HEK293 (cell line): ENCODE results near the gene HSPA8.

Experiments used
- CTCF ChIA-PET: fragments of 350-600 bp; formaldehyde crosslinking; extraction: SDS; loops from one replicate; lab custom pipeline; 2021; ENCODE audit warnings: antibody characterized with exemption; lab: Yijun Ruan, JAX
- POLR2A ChIA-PET: fragments of 300-600 bp; formaldehyde crosslinking; extraction: SDS; loops from one replicate; lab custom pipeline; 2020; ENCODE audit warnings: antibody characterized with exemption, inconsistent platforms; lab: Yijun Ruan, JAX
- H3K27ac ChIP-seq: fragments of 200-500 bp; sonication (Bioruptor generic); 2 replicates; pipeline ENCODE4 v1.5.1; 2014; ENCODE audit warnings: low read depth, low read length, control low read depth, inconsistent platforms; ENCODE audit errors: extremely low read depth
- H3K36me3 ChIP-seq, 2 experiments: fragments of 200-500 bp in 1 of 2; sonication (Bioruptor generic) in 1 of 2; 1 replicate in 1 of 2; 2 replicates in 1 of 2; pipeline ENCODE4 v1.5.1; 2014 to 2017; ENCODE audit warnings: inconsistent platforms in 2 of 2, low read length in 2 of 2; ENCODE audit not compliant: control insufficient read depth in 2 of 2, insufficient read depth in 1 of 2
- H3K4me1 ChIP-seq: fragments of 200-500 bp; sonication (Bioruptor generic); 2 replicates; pipeline ENCODE4 v1.5.1; 2014; ENCODE audit warnings: mild to moderate bottlenecking, low read length, inconsistent platforms; ENCODE audit not compliant: control insufficient read depth, insufficient read depth
- H3K4me3 ChIP-seq: 2 replicates; pipeline ENCODE4 v1.5.1; 2011; ENCODE audit warnings: low read depth, mild to moderate bottlenecking, control low read depth, low read length, moderate library complexity
- H3K9me3 ChIP-seq: fragments of 200-500 bp; sonication (Bioruptor generic); 2 replicates; pipeline ENCODE4 v1.5.1; 2014; ENCODE audit warnings: low read depth, low read length, inconsistent platforms; ENCODE audit not compliant: control insufficient read depth, insufficient read depth
- BCL11B ChIP-seq: fragments of 450-650 bp; formaldehyde crosslinking; IDR thresholded peaks from 2 replicates; pipeline ENCODE4 v1.5.1; 2016; ENCODE audit warnings: low read depth, missing biosample characterization, missing genetic modification characterization
- GLIS2 ChIP-seq: fragments of 450-650 bp; formaldehyde crosslinking; IDR thresholded peaks from 2 replicates; pipeline ENCODE4 v1.5.1; 2016; ENCODE audit warnings: missing biosample characterization, missing genetic modification characterization
- HOXA7 ChIP-seq: sonication (generic); formaldehyde crosslinking; IDR thresholded peaks from 2 replicates; pipeline ENCODE4 v1.8.1; 2022; ENCODE audit warnings: missing genetic modification reagents, borderline replicate concordance
- HOXD13 ChIP-seq: sonication (generic); formaldehyde crosslinking; IDR thresholded peaks from 2 replicates; pipeline ENCODE4 v1.8.0; 2022; ENCODE audit warnings: missing genetic modification reagents, borderline replicate concordance
- KLF10 ChIP-seq: fragments of 450-650 bp; IDR thresholded peaks from 2 replicates; pipeline ENCODE4 v1.5.1; 2018; ENCODE audit warnings: missing biosample characterization, mild to moderate bottlenecking, missing genetic modification characterization
- KLF16 ChIP-seq: fragments of 450-650 bp; formaldehyde crosslinking; IDR thresholded peaks from 2 replicates; pipeline ENCODE4 v1.5.1; 2017; ENCODE audit warnings: missing biosample characterization, missing genetic modification characterization
- ZFP41 ChIP-seq: fragments of 450-650 bp; formaldehyde crosslinking; IDR thresholded peaks from 2 replicates; pipeline ENCODE4 v1.5.1; 2016; ENCODE audit warnings: missing biosample characterization, missing genetic modification characterization, borderline replicate concordance
- ZIC2 ChIP-seq: fragments of 450-650 bp; formaldehyde crosslinking; IDR thresholded peaks from 2 replicates; pipeline ENCODE4 v1.5.1; 2016; ENCODE audit warnings: missing biosample characterization, missing genetic modification characterization
- ZNF10 ChIP-seq: fragments of 450-650 bp; formaldehyde crosslinking; IDR thresholded peaks from 2 replicates; pipeline ENCODE4 v1.5.1; 2017; ENCODE audit warnings: missing biosample characterization, missing genetic modification characterization
- ZNF157 ChIP-seq: fragments of 450-650 bp; formaldehyde crosslinking; IDR thresholded peaks from 2 replicates; pipeline ENCODE4 v1.5.1; 2016; ENCODE audit warnings: missing biosample characterization, missing genetic modification characterization
- ZNF214 ChIP-seq: fragments of 450-650 bp; formaldehyde crosslinking; IDR thresholded peaks from 2 replicates; pipeline ENCODE4 v1.5.1; 2017; ENCODE audit warnings: missing biosample characterization, mild to moderate bottlenecking, missing genetic modification characterization, borderline replicate concordance
- ZNF48 ChIP-seq: fragments of 450-650 bp; formaldehyde crosslinking; IDR thresholded peaks from 2 replicates; pipeline ENCODE4 v1.5.1; 2016; ENCODE audit warnings: missing biosample characterization, missing genetic modification characterization
- ZNF521 ChIP-seq: fragments of 450-650 bp; formaldehyde crosslinking; IDR thresholded peaks from 2 replicates; pipeline ENCODE4 v1.5.1; 2017; ENCODE audit warnings: missing biosample characterization, mild to moderate bottlenecking, missing genetic modification characterization
- ZNF529 ChIP-seq: fragments of 450-650 bp; formaldehyde crosslinking; IDR thresholded peaks from 2 replicates; pipeline ENCODE4 v1.5.1; 2017; ENCODE audit warnings: missing genetic modification characterization, missing biosample characterization; ENCODE audit not compliant: insufficient replicate concordance
- ZNF558 ChIP-seq: fragments of 450-650 bp; formaldehyde crosslinking; IDR thresholded peaks from 2 replicates; pipeline ENCODE4 v1.5.1; 2016; ENCODE audit warnings: missing biosample characterization, missing genetic modification characterization
- ZNF585B ChIP-seq: fragments of 450-650 bp; formaldehyde crosslinking; IDR thresholded peaks from 2 replicates; pipeline ENCODE4 v1.5.1; 2016; ENCODE audit warnings: missing biosample characterization, missing genetic modification characterization
- ZNF610 ChIP-seq: fragments of 450-650 bp; formaldehyde crosslinking; IDR thresholded peaks from 2 replicates; pipeline ENCODE4 v1.5.1; 2016; ENCODE audit warnings: missing biosample characterization, missing genetic modification characterization, borderline replicate concordance
- ZNF830 ChIP-seq: fragments of 450-650 bp; IDR thresholded peaks from 2 replicates; pipeline ENCODE4 v1.5.0; 2018; ENCODE audit warnings: missing biosample characterization, missing genetic modification characterization, low read depth, mild to moderate bottlenecking, moderate library complexity
- TF ChIP-seq, protein P1 (sequence below): fragments of 450-650 bp; formaldehyde crosslinking; IDR thresholded peaks from 2 replicates; pipeline ENCODE4 v1.5.1; 2016; ENCODE audit warnings: missing biosample characterization, missing genetic modification characterization
- TF ChIP-seq, protein P2 (sequence below): fragments of 450-650 bp; formaldehyde crosslinking; IDR thresholded peaks from 2 replicates; pipeline ENCODE4 v1.5.1; 2016; ENCODE audit warnings: missing biosample characterization, missing genetic modification characterization

The HSPA8 gene

GRCh38 chr11:123086305-123086704 is 24.4 kb upstream of the HSPA8 start:
- Histone ChIP-seq H3K36me3 (no peaks in the 10 kb centered on the region), H3K4me1 (no peaks in the 10 kb centered on the region), H3K9me3 (no peaks in the 10 kb centered on the region), H3K27ac (no peak overlapping the region), H3K4me3 (no peak overlapping the region)
- ChIA-PET CTCF (interaction anchor here (1.4 kb wide), 1 partner anchor 17 kb away, joined by 7 read pairs; no protein-coding TSS in a partner anchor), POLR2A (interaction anchor here (1.0 kb wide), 1 partner anchor 24 kb away, joined by 3 read pairs; the partner anchor contains the start of gene HSPA8)
- TF ChIP-seq KLF16 (no peak), ZNF585B (tag by site-specific recombination) (0 out of 2 replicates have a peak, but pooled peaks have one; percentile 12)

DNA sequence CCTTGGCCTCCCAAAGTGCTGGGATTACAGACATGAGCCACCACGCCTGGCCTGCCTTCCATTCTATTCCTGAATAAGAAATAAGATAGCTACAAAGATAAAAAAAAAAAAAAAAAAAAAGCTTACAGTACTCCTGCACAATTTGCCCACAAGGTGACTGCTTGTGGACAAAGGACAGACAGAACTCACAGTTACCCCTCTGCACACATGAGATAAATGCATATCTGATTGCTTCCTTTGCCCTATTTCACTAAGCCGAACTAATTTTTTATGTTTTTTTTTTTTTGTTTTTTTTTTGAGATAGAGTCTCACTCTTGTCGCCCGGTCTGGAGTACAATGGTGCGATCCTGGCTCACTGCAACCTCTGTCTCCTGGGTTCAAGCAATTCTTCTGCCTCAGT is 23.6 kb upstream of the HSPA8 start:
- Histone ChIP-seq H3K27ac (no peak overlapping the region), H3K4me3 (no peak overlapping the region)
- CTCF ChIA-PET: interaction anchor here (1.4 kb wide), 1 partner anchor 18 kb away, joined by 7 read pairs; no protein-coding TSS in a partner anchor
- TF ChIP-seq ZNF521 (tag by site-specific recombination) (no peak), ZNF830 (tag by site-specific recombination) (no peak), HOXA7 (CRISPR knock-in tag) (no peak), ZIC2 (tag by site-specific recombination) (no peak), ZNF529 (no peak), ZNF157 (tag by site-specific recombination) (no peak), KLF10 (tag by site-specific recombination) (no peak), ZNF214 (tag by site-specific recombination) (no peak), GLIS2 (tag by site-specific recombination) (no peak), ZFP41 (tag by site-specific recombination) (no peak), BCL11B (tag by site-specific recombination) (no peak), HOXD13 (no peak), ZNF610 (tag by site-specific recombination) (no peak), ZNF10 (tag by site-specific recombination) (no peak), ZNF48 (tag by site-specific recombination) (no peak), ZNF558 (no peak)
- TF ChIP-seq, protein P1, sequence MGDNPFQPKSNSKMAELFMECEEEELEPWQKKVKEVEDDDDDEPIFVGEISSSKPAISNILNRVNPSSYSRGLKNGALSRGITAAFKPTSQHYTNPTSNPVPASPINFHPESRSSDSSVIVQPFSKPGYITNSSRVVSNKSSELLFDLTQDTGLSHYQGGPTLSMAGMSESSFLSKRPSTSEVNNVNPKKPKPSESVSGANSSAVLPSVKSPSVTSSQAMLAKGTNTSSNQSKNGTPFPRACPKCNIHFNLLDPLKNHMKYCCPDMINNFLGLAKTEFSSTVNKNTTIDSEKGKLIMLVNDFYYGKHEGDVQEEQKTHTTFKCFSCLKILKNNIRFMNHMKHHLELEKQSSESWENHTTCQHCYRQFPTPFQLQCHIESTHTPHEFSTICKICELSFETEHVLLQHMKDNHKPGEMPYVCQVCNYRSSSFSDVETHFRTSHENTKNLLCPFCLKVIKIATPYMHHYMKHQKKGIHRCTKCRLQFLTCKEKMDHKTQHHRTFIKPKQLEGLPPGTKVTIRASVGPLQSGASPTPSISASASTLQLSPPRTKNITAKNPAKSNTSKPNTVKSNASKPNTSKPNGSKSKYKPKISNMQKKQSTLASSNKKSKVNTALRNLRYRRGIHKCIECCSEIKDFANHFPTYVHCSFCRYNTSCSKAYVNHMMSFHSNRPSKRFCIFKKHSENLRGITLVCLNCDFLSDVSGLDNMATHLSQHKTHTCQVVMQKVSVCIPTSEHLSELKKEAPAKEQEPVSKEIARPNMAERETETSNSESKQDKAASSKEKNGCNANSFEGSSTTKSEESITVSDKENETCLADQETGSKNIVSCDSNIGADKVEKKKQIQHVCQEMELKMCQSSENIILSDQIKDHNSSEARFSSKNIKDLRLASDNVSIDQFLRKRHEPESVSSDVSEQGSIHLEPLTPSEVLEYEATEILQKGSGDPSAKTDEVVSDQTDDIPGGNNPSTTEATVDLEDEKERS: no peak
- TF ChIP-seq, protein P2, sequence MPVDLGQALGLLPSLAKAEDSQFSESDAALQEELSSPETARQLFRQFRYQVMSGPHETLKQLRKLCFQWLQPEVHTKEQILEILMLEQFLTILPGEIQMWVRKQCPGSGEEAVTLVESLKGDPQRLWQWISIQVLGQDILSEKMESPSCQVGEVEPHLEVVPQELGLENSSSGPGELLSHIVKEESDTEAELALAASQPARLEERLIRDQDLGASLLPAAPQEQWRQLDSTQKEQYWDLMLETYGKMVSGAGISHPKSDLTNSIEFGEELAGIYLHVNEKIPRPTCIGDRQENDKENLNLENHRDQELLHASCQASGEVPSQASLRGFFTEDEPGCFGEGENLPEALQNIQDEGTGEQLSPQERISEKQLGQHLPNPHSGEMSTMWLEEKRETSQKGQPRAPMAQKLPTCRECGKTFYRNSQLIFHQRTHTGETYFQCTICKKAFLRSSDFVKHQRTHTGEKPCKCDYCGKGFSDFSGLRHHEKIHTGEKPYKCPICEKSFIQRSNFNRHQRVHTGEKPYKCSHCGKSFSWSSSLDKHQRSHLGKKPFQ (tag by site-specific recombination): no peak
- TF ChIP-seq, all 188 proteins: peak for 0
- Histone ChIP-seq H3K9me3 (no peaks in the 10 kb centered on the region), H3K4me1 (no peaks in the 10 kb centered on the region), H3K36me3 (no peaks in the 10 kb centered on the region)
- POLR2A ChIA-PET: interaction anchor here (0.6 to 3.4 kb wide), 2 partner anchors 16 to 24 kb away, joined by 3 to 25 read pairs; partner anchors contain the start of gene HSPA8
